Medulla oblongata (tissue), 1 donor: ENCODE measurements around the gene LCA5L.
"Not testable (repeated sequence)": the region's sequence is repeated elsewhere in the genome, so short reads cannot be mapped to it uniquely, and the experiment has no call there.

Experiments
- DNase-seq: peaks from one replicate; pipeline ENCODE4 v3.0.0-alpha.2; 2015; ENCODE audit errors: extremely low spot score

Gene LCA5L

GRCh38 chr21:39451332-39452206 is 6.0 kb upstream of the LCA5L start, which contains the start of gene SH3BGR:
Gene SH3BGR, plus strand, starts transcription at chr21:39451970. Its CDS starts 127 bp downstream, at chr21:39452097.
- DNase-seq = peak; percentile 84

- no peak for DNase-seq
Measured at GRCh38 chr21:39447264-39447663, 1.7 kb upstream of the LCA5L start.

GRCh38 chr21:39444421-39445180 is 977 bp downstream of the LCA5L start:
- DNase-seq = no peak

- DNase-seq = peak; percentile 55
Measured at GRCh38 chr21:39441502-39442475, 3.8 kb downstream of the LCA5L start.

GRCh38 chr21:39439232-39439631 is 6.3 kb downstream of the LCA5L start:
- no peak for DNase-seq

- no peak for DNase-seq
Measured at GRCh38 chr21:39434950-39435349, 10.6 kb downstream of the LCA5L start.

GRCh38 chr21:39430954-39431353 is 14.6 kb downstream of the LCA5L start:
- no peak for DNase-seq

GRCh38 chr21:39430457-39430856 is 15.1 kb downstream of the LCA5L start:
- DNase-seq = no peak

- DNase-seq = no peak
Measured at GRCh38 chr21:39430016-39430415, 15.6 kb downstream of the LCA5L start.

- DNase-seq = no peak
Measured at GRCh38 chr21:39429445-39429844, 16.1 kb downstream of the LCA5L start.

GRCh38 chr21:39422527-39423241 is 22.9 kb downstream of the LCA5L start:
- no peak for DNase-seq

- DNase-seq = not testable (repeated sequence)
Measured at GRCh38 chr21:39419204-39419603, 26.4 kb downstream of the LCA5L start.

- DNase-seq = no peak
Measured at GRCh38 chr21:39406065-39406464, 39.5 kb downstream of the LCA5L start.

- no peak for DNase-seq
Measured at GRCh38 chr21:39400173-39400572, 45.4 kb downstream of the LCA5L start.

GRCh38 chr21:39397646-39398385 is 47.8 kb downstream of the LCA5L start:
- DNase-seq = no peak

- no peak for DNase-seq
Measured at GRCh38 chr21:39392981-39393380, 52.6 kb downstream of the LCA5L start.

GRCh38 chr21:39390212-39390765 is 55.3 kb downstream of the LCA5L start:
- no peak for DNase-seq

- DNase-seq = no peak
Measured at GRCh38 chr21:39388811-39389155, 56.8 kb downstream of the LCA5L start.

- peak; percentile 91 for DNase-seq
Measured at GRCh38 chr21:39388038-39388810, 57.4 kb downstream of the LCA5L start.
